BJ (cell line): ENCODE measurements around the gene AIMP1. TPM values are rescaled to one million over a fixed set of nuclear protein-coding genes. Genes with fewer than 3 reads are reported as not detected.

Source experiments
- CTCF ChIA-PET: fragments of 350-600 bp; formaldehyde crosslinking; extraction: SDS; loops from one replicate; lab custom pipeline; 2021; ENCODE audit warnings: antibody characterized with exemption, inconsistent platforms; lab: Yijun Ruan, JAX
- POLR2A ChIA-PET: fragments of 300-600 bp; sonication (Branson Sonifier 250); formaldehyde crosslinking; extraction: SDS; loops from one replicate; lab custom pipeline; 2021; ENCODE audit warnings: antibody characterized with exemption; lab: Charles Lee
- DNase-seq: peaks from one replicate; pipeline ENCODE4 v3.0.0-alpha.2; 2011; ENCODE audit warnings: low read depth
- H3K27me3 ChIP-seq: 2 replicates; pipeline ENCODE4 v1.6.0; 2011; ENCODE audit warnings: low read length; ENCODE audit not compliant: control insufficient read depth, insufficient read depth
- H3K36me3 ChIP-seq: 2 replicates; pipeline ENCODE4 v1.5.1; 2011; ENCODE audit warnings: low read length; ENCODE audit not compliant: control insufficient read depth, insufficient read depth
- H3K4me3 ChIP-seq: 2 replicates; pipeline ENCODE4 v1.5.1; 2011; ENCODE audit warnings: low read depth, mild to moderate bottlenecking, control low read depth, low read length
- polyA plus RNA-seq: library from polyadenylated mRNA; depleted of rRNA; stranded (reverse); fragments of >200 nt; gene quantifications from 2 replicates; pipeline ENCODE4 v1.2.3, GENCODE V29; 2011
- TF ChIP-seq, protein P1 (sequence below): IDR thresholded peaks from 2 replicates; pipeline ENCODE4 v1.5.1; 2011; ENCODE audit warnings: low read depth, mild to moderate bottlenecking, control low read depth, inconsistent platforms, low read length, moderate library complexity; ENCODE audit not compliant: insufficient read depth

The AIMP1 gene
- polyA plus RNA-seq, 1 experiment, result 10.8 TPM

DNA sequence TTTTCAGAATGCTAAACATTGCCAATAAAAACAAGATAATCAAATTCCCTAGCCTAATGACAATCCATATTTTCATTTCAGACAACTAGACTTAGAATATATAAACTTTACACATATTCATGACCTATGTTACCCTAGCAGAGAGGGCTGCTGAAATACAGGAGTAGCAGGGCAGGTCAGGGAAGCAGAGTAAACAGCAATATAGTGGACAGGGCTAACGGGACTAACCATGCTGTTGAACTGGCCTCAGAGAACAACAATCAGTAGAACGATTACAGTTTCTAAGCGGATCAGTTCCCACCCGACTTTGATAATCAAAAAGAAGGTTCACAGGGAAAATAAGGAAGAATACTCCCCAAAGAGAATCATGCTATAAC lies 14.3 kb upstream of the AIMP1 start:
- no peak for DNase-seq
- Histone ChIP-seq H3K4me3 (no peak overlapping the region), H3K27me3 (no peaks in the 10 kb centered on the region), H3K36me3 (peaks cover 2% of the 10 kb centered on the region; the same call in 1 of the 2 replicates)
- TF ChIP-seq, protein P1, sequence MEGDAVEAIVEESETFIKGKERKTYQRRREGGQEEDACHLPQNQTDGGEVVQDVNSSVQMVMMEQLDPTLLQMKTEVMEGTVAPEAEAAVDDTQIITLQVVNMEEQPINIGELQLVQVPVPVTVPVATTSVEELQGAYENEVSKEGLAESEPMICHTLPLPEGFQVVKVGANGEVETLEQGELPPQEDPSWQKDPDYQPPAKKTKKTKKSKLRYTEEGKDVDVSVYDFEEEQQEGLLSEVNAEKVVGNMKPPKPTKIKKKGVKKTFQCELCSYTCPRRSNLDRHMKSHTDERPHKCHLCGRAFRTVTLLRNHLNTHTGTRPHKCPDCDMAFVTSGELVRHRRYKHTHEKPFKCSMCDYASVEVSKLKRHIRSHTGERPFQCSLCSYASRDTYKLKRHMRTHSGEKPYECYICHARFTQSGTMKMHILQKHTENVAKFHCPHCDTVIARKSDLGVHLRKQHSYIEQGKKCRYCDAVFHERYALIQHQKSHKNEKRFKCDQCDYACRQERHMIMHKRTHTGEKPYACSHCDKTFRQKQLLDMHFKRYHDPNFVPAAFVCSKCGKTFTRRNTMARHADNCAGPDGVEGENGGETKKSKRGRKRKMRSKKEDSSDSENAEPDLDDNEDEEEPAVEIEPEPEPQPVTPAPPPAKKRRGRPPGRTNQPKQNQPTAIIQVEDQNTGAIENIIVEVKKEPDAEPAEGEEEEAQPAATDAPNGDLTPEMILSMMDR, result no peak
- POLR2A ChIA-PET, result no interaction called here
- CTCF ChIA-PET, result interaction anchor here (2.1 kb wide), 1 partner anchor 13 kb away, joined by 6 read pairs; no protein-coding TSS in a partner anchor

DNA sequence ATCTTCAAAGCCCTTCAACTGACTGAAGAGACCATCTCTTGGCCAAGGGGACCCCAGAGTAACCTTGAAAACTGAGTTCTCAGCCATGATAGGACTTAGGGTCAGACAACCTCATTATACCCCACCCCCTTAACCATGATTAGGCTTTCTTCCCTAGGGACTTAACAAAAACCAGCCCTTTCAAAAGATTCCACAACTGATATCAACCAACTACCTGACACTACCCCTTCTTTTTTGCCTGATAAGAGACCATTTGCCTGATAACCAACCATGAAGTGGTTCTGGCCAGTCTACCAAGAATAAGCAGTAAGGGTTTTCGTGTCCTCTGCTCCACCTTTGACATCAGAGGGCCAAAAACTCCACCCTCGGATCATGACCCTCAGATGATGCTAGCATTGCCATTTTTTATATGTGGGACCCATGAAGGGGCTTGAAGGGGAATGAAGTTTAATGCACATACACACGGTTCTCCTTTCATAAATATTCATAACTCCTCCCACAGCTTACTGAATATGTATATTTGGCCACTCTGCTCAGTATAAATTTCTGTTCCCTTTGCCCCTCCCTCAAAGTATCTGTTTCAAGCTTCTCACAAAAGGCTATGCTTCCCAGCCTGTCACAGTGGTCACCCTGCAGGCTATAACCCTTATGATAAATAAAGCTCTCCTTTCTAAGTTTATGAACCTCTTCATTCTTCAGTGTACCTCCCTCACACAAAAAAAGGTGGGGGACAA lies 12.6 kb upstream of the AIMP1 start:
- Histone ChIP-seq H3K4me3 (no peak overlapping the region), H3K27me3 (no peaks in the 10 kb centered on the region), H3K36me3 (peaks cover 2% of the 10 kb centered on the region; the same call in 1 of the 2 replicates)
- TF ChIP-seq, protein P1, result no peak
- ChIA-PET POLR2A (no interaction called here), CTCF (interaction anchor here (0.6 to 0.9 kb wide), 2 partner anchors 12 to 211 kb away, joined by 3 read pairs; partner anchors contain the start of genes AIMP1 and TBCK)
- DNase-seq, result no peak

DNA sequence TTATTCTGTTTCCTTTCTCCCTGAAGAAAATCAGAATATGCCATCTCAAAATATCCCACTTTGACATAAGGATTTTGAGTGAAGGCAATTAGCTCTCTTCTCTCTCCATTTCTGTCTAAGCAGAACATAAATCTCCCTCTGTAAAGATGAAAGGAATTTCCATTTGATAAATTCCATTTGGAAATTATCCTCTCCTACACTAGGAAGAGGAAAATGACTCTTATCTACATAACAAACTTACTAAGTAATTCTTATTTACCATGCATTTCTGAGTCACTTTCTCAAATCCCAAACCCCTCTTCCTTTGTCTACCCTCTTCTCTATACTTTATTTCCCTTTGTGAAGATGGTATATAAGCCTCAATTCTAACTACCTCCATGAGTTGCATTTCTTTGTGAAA lies 11.7 kb upstream of the AIMP1 start:
- TF ChIP-seq, protein P1, result no peak
- CTCF ChIA-PET, result interaction anchor here (0.9 kb wide), 1 partner anchor 11 kb away, joined by 3 read pairs; the partner anchor contains the start of genes AIMP1 and TBCK
- POLR2A ChIA-PET, result no interaction called here
- DNase-seq, result no peak
- H3K27me3 ChIP-seq, result no peaks in the 10 kb centered on the region
- peaks cover 2% of the 10 kb centered on the region; the same call in 1 of the 2 replicates for H3K36me3 ChIP-seq
- no peak overlapping the region for H3K4me3 ChIP-seq

DNA sequence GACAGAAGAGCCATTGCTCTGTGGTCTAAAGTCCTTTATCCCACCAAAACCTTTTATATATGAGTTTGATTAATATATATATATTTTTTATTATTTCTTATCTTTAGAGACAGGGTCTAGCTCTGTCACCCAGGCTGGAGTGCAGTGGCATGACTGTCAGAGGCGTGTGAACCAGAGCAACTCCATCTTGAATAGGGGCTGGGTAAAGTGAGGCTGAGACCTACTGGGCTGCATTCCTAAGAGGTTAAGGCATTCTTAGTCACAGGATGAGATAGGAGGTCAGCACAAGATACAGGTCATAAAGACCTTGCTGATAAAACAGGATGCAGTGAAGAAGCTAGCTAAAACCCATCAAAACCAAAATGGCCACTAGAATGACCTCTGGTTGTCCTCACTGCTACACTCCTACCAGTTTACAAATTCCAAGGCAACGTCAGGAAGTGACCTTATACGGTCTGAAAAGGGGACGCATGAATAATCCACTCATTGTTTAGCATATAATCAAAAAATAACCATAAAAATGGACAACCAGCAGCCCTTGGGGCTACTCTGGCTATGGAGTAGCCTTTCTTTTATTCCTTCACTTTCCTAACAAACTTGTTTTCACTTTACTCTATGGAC lies 10.8 kb upstream of the AIMP1 start:
- no peak overlapping the region for H3K4me3 ChIP-seq
- POLR2A ChIA-PET, result no interaction called here
- no peaks in the 10 kb centered on the region for H3K36me3 ChIP-seq
- CTCF ChIA-PET, result no interaction called here
- TF ChIP-seq, protein P1, result no peak
- no peaks in the 10 kb centered on the region for H3K27me3 ChIP-seq
- DNase-seq, result no peak

DNA sequence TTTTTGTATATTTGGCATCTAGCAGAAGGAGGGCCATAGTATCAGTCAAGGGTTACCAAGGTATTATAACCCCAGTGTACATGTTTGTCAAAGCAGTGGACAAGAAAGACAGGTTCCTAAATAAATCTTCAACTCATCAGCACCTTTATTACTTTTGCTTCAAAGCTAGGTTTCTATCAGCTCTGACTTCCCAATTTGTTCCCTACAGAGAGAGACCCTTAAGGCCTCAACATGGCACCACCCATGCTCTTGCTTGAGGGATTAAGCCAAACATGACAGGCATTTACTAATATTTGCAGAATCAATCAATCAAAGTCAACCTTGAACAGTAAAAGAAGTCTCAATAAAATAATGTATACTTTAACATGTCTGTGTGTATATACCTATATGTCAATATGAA lies 9.8 kb upstream of the AIMP1 start:
- H3K27me3 ChIP-seq, result no peaks in the 10 kb centered on the region
- CTCF ChIA-PET, result no interaction called here
- TF ChIP-seq, protein P1, result no peak
- H3K36me3 ChIP-seq, result no peaks in the 10 kb centered on the region
- H3K4me3 ChIP-seq, result no peak overlapping the region
- DNase-seq, result no peak
- POLR2A ChIA-PET, result no interaction called here
